Neural cell (in vitro differentiated cells): ENCODE measurements around the gene GNAI1. TPM values are rescaled to one million over a fixed set of nuclear protein-coding genes. Genes with fewer than 3 reads are reported as not detected.

ENCODE experiments used
- H2AFZ ChIP-seq: fragments of 200-600, 300-800 bp; sonication (generic), shearing (Covaris generic); 2 replicates; pipeline ENCODE4 v1.6.0; 2014; ENCODE audit warnings: low read depth, mild to moderate bottlenecking, antibody characterized with exemption, low read length, moderate library complexity
- H3F3A ChIP-seq: fragments of 200-600 bp; shearing (Covaris generic); 2 replicates; pipeline ENCODE4 v1.6.1; 2016; ENCODE audit warnings: mild to moderate bottlenecking, moderate library complexity, mixed read lengths, antibody characterized with exemption, low read length; ENCODE audit not compliant: insufficient read depth, poor library complexity, severe bottlenecking
- H3K27ac ChIP-seq: fragments of 200-600, 300-800 bp; sonication (generic), shearing (Covaris generic); 2 replicates; pipeline ENCODE4 v1.5.1; 2014; ENCODE audit warnings: mild to moderate bottlenecking, low read length, moderate library complexity
- H3K27me3 ChIP-seq: fragments of 300-800, 200-600 bp; sonication (generic), shearing (Covaris generic); 2 replicates; pipeline ENCODE4 v1.6.0; 2014; ENCODE audit warnings: mild to moderate bottlenecking, low read depth, low read length, moderate library complexity; ENCODE audit not compliant: insufficient read depth
- H3K36me3 ChIP-seq: fragments of 300-800, 200-600 bp; sonication (generic), shearing (Covaris generic); 2 replicates; pipeline ENCODE4 v1.5.1; 2014; ENCODE audit warnings: mild to moderate bottlenecking, antibody characterized with exemption, low read length, moderate library complexity; ENCODE audit not compliant: insufficient read depth
- H3K4me2 ChIP-seq: fragments of 300-800, 200-600 bp; sonication (generic), shearing (Covaris generic); 2 replicates; pipeline ENCODE4 v1.6.0; 2014; ENCODE audit warnings: mild to moderate bottlenecking, low read length
- H3K4me3 ChIP-seq: fragments of 300-800, 200-600 bp; sonication (generic), shearing (Covaris generic); 2 replicates; pipeline ENCODE4 v1.5.1; 2014; ENCODE audit warnings: mild to moderate bottlenecking, low read length, moderate library complexity
- H3K79me2 ChIP-seq: fragments of 200-600 bp; shearing (Covaris generic); replicated peaks from 2 replicates; pipeline ENCODE4 v1.6.0; 2014; ENCODE audit warnings: mild to moderate bottlenecking, low read length, moderate library complexity; ENCODE audit not compliant: insufficient read depth
- H3K9ac ChIP-seq: fragments of 300-800, 200-600 bp; sonication (generic), shearing (Covaris generic); 2 replicates; pipeline ENCODE4 v1.6.1; 2016; ENCODE audit warnings: mild to moderate bottlenecking, low read length, mixed read lengths
- H3K9me2 ChIP-seq: fragments of 200-600 bp; shearing (Covaris generic); 2 replicates; pipeline ENCODE4 v1.6.1; 2016; ENCODE audit warnings: mild to moderate bottlenecking, low read length, mixed read lengths; ENCODE audit not compliant: insufficient read depth
- H3K9me3 ChIP-seq: fragments of 200-600, 300-800 bp; sonication (generic), shearing (Covaris generic); 2 replicates; pipeline ENCODE4 v1.6.1; 2016; ENCODE audit warnings: mild to moderate bottlenecking, mixed run types, low read length, moderate library complexity, mixed read lengths
- H4K20me1 ChIP-seq: fragments of 200-600 bp; shearing (Covaris generic); 2 replicates; pipeline ENCODE4 v1.6.1; 2016; ENCODE audit warnings: mild to moderate bottlenecking, mixed run types; ENCODE audit not compliant: insufficient read depth
- EP300 ChIP-seq: fragments of 450-650 bp; conservative IDR thresholded peaks from 2 replicates; pipeline ENCODE4 v1.6.1; 2014; ENCODE audit warnings: antibody characterized with exemption, mild to moderate bottlenecking, moderate library complexity; ENCODE audit not compliant: poor library complexity, severe bottlenecking
- EZH2 ChIP-seq: fragments of 200-600, 300-800 bp; shearing (Covaris generic), sonication (generic); IDR thresholded peaks from 2 replicates; pipeline ENCODE4 v1.6.1; 2014; ENCODE audit warnings: antibody characterized with exemption, low read length, borderline replicate concordance, mild to moderate bottlenecking; ENCODE audit not compliant: insufficient read depth, poor library complexity, severe bottlenecking
- MXI1 ChIP-seq: fragments of 450-650 bp; conservative IDR thresholded peaks from 2 replicates; pipeline ENCODE4 v1.6.1; 2014; ENCODE audit warnings: antibody characterized with exemption, mild to moderate bottlenecking; ENCODE audit not compliant: poor library complexity, severe bottlenecking
- POLR2AphosphoS5 ChIP-seq: IDR thresholded peaks from 2 replicates; pipeline ENCODE4 v1.6.1; 2012
- RAD21 ChIP-seq: fragments of 450-650 bp; conservative IDR thresholded peaks from 2 replicates; pipeline ENCODE4 v1.6.1; 2014; ENCODE audit warnings: antibody characterized with exemption, mild to moderate bottlenecking, moderate library complexity
- SMC3 ChIP-seq: fragments of 450-650 bp; conservative IDR thresholded peaks from 2 replicates; pipeline ENCODE4 v1.6.1; 2014; ENCODE audit warnings: antibody characterized with exemption, mild to moderate bottlenecking, moderate library complexity; ENCODE audit not compliant: poor library complexity
- TAF1 ChIP-seq: IDR thresholded peaks from 2 replicates; pipeline ENCODE4 v1.6.1; 2012; ENCODE audit warnings: low read depth
- polyA plus RNA-seq: library from polyadenylated mRNA; depleted of rRNA; stranded (reverse); fragments of >200 nt; gene quantifications from 2 replicates; pipeline ENCODE4 v1.2.3, GENCODE V29; 2014
- TF ChIP-seq, protein P1 (sequence below): IDR thresholded peaks from 2 replicates; pipeline ENCODE4 v1.6.1; 2012; ENCODE audit warnings: borderline replicate concordance
- TF ChIP-seq, protein P2 (sequence below): fragments of 450-650 bp; IDR thresholded peaks from 2 replicates; pipeline ENCODE4 v1.5.1; 2014; ENCODE audit warnings: antibody characterized with exemption, mild to moderate bottlenecking, moderate library complexity; ENCODE audit not compliant: poor library complexity, severe bottlenecking

Gene GNAI1
- polyA plus RNA-seq, 1 donor from 2014 or later, result 69.3 TPM

DNA sequence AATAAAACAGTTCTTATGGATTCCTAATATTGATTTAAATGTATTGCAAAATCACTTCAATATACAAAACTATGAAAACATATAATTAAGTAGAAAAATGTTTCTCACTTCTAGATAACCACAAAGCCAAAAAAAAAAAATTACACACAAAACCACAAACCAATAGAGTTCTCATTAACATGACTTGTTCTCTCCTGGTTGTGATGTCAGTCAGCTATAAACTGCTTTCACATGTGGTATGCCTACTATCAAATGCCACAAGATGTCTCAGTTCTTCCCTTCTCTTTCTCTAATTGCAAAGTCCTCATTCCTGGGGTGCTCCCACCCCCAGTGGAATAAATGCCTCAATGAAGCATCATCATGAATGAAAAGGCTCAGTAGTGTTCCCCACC lies 16.6 kb downstream of the GNAI1 start:
- no peak overlapping the region for H3K4me3 ChIP-seq

DNA sequence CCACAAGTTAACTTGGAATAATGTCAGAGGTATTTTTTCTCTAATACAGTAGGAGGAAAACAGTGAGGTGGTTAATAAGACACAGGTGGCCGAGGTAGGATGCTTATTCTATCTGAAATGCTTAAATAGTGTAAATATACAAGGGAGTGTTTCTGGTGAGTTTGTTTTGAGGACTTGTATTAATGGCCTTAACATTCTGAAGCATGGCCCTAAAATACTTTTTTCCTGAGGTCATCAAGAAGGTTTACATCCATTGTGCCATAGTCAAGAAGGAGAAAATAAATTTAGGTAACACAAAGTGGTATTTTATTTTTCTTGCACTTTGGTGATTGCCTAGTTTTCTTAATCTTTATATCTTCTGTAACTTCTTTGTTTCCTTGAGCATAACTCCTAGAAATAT lies 18.8 kb downstream of the GNAI1 start:
- H3K4me2 ChIP-seq, result no peak overlapping the region
- TF ChIP-seq POLR2AphosphoS5 (no peak), EZH2 (no peak), RAD21 (no peak), EP300 (no peak), MXI1 (no peak)
- TF ChIP-seq, protein P1, sequence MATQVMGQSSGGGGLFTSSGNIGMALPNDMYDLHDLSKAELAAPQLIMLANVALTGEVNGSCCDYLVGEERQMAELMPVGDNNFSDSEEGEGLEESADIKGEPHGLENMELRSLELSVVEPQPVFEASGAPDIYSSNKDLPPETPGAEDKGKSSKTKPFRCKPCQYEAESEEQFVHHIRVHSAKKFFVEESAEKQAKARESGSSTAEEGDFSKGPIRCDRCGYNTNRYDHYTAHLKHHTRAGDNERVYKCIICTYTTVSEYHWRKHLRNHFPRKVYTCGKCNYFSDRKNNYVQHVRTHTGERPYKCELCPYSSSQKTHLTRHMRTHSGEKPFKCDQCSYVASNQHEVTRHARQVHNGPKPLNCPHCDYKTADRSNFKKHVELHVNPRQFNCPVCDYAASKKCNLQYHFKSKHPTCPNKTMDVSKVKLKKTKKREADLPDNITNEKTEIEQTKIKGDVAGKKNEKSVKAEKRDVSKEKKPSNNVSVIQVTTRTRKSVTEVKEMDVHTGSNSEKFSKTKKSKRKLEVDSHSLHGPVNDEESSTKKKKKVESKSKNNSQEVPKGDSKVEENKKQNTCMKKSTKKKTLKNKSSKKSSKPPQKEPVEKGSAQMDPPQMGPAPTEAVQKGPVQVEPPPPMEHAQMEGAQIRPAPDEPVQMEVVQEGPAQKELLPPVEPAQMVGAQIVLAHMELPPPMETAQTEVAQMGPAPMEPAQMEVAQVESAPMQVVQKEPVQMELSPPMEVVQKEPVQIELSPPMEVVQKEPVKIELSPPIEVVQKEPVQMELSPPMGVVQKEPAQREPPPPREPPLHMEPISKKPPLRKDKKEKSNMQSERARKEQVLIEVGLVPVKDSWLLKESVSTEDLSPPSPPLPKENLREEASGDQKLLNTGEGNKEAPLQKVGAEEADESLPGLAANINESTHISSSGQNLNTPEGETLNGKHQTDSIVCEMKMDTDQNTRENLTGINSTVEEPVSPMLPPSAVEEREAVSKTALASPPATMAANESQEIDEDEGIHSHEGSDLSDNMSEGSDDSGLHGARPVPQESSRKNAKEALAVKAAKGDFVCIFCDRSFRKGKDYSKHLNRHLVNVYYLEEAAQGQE, result no peak
- H3K4me3 ChIP-seq, result no peak overlapping the region
- H3K9me3 ChIP-seq, result no peaks in the 10 kb centered on the region
- no peaks in the 10 kb centered on the region for H3F3A ChIP-seq
- H3K9me2 ChIP-seq, result no peaks in the 10 kb centered on the region
- peaks cover 23% of the 10 kb centered on the region for H3K79me2 ChIP-seq
- H3K27me3 ChIP-seq, result no peaks in the 10 kb centered on the region
- no peaks in the 10 kb centered on the region for H3K36me3 ChIP-seq
- H4K20me1 ChIP-seq, result no peaks in the 10 kb centered on the region
- no peak overlapping the region for H3K27ac ChIP-seq
- H2AFZ ChIP-seq, result no peak overlapping the region
- H3K9ac ChIP-seq, result no peak overlapping the region

More for the DNA sequence above, 16.6 kb downstream of the GNAI1 start:
- TF ChIP-seq EP300 (no peak), POLR2AphosphoS5 (no peak), RAD21 (no peak), SMC3 (no peak), TAF1 (no peak), MXI1 (no peak), EZH2 (no peak)
- TF ChIP-seq, protein P1, result no peak
- TF ChIP-seq, protein P2, sequence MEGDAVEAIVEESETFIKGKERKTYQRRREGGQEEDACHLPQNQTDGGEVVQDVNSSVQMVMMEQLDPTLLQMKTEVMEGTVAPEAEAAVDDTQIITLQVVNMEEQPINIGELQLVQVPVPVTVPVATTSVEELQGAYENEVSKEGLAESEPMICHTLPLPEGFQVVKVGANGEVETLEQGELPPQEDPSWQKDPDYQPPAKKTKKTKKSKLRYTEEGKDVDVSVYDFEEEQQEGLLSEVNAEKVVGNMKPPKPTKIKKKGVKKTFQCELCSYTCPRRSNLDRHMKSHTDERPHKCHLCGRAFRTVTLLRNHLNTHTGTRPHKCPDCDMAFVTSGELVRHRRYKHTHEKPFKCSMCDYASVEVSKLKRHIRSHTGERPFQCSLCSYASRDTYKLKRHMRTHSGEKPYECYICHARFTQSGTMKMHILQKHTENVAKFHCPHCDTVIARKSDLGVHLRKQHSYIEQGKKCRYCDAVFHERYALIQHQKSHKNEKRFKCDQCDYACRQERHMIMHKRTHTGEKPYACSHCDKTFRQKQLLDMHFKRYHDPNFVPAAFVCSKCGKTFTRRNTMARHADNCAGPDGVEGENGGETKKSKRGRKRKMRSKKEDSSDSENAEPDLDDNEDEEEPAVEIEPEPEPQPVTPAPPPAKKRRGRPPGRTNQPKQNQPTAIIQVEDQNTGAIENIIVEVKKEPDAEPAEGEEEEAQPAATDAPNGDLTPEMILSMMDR, result no peak
- no peak overlapping the region for H3K4me2 ChIP-seq
- peaks cover 29% of the 10 kb centered on the region for H3K79me2 ChIP-seq
- H3K9me2 ChIP-seq, result no peaks in the 10 kb centered on the region
- no peaks in the 10 kb centered on the region for H3F3A ChIP-seq
- no peak overlapping the region for H2AFZ ChIP-seq
- H3K36me3 ChIP-seq, result no peaks in the 10 kb centered on the region
- no peaks in the 10 kb centered on the region for H3K9me3 ChIP-seq
- H3K27me3 ChIP-seq, result no peaks in the 10 kb centered on the region
- no peak overlapping the region for H3K9ac ChIP-seq
- no peaks in the 10 kb centered on the region for H4K20me1 ChIP-seq
- H3K27ac ChIP-seq, result no peak overlapping the region
